CD4-positive, alpha-beta T cell (primary cell): ENCODE results near the gene HDGFL1. TPM values are rescaled to one million over a fixed set of nuclear protein-coding genes. Genes with fewer than 3 reads are reported as not detected.

Experiments
- ATAC-seq: fragments of 200-7000 bp; cut with Tn5 transposase; one replicate; pipeline ENCODE4 v1.10.0; 2022; ENCODE audit warnings: mild to moderate bottlenecking; ENCODE audit not compliant: poor library complexity
- CTCF ChIA-PET: fragments of 350-600 bp; sonication (Branson Sonifier 250); formaldehyde crosslinking; loops from one replicate; lab custom pipeline; 2021; ENCODE audit warnings: antibody characterized with exemption, inconsistent platforms; lab: Charles Lee
- POLR2A ChIA-PET: fragments of 350-600 bp; sonication (Branson Sonifier 250); formaldehyde crosslinking; loops from one replicate; lab custom pipeline; 2021; ENCODE audit warnings: antibody characterized with exemption, inconsistent platforms; lab: Charles Lee
- DNase-seq, 14 experiments: peaks; one replicate each; pipeline ENCODE4 v3.0.0-alpha.2; 2013 to 2020; ENCODE audit warnings: mixed read lengths in 2 of 14
- H3K27ac ChIP-seq, 2 donors: one replicate each; pipeline versions ENCODE4 v1.5.1 to v1.7.0; 2013; ENCODE audit warnings: low read length in 2 of 2, low read depth in 1 of 2, mild to moderate bottlenecking in 1 of 2
- H3K27me3 ChIP-seq, 2 experiments: 1 replicate in 1 of 2; 2 replicates in 1 of 2; pipeline versions ENCODE4 v1.6.1 to v1.7.0; 2013; ENCODE audit warnings: low read length in 2 of 2, control low read depth in 1 of 2, mild to moderate bottlenecking in 1 of 2, moderate library complexity in 1 of 2; ENCODE audit not compliant: insufficient read depth in 2 of 2, control insufficient read depth in 1 of 2
- H3K36me3 ChIP-seq: one replicate; pipeline ENCODE4 v1.6.1; 2013; ENCODE audit warnings: low read length, control low read depth; ENCODE audit not compliant: insufficient read depth
- H3K4me1 ChIP-seq: one replicate; pipeline ENCODE4 v1.6.1; 2013; ENCODE audit warnings: low read length, control low read depth; ENCODE audit not compliant: insufficient read depth
- H3K4me3 ChIP-seq: one replicate; pipeline ENCODE4 v1.5.1; 2013; ENCODE audit warnings: mild to moderate bottlenecking, low read length, moderate library complexity
- H3K9me3 ChIP-seq, 2 experiments: 1 replicate in 1 of 2; 2 replicates in 1 of 2; pipeline versions ENCODE4 v1.6.1 to v1.7.0; 2013; ENCODE audit warnings: low read length in 2 of 2, mild to moderate bottlenecking in 2 of 2, control low read depth in 1 of 2, moderate library complexity in 1 of 2; ENCODE audit not compliant: control insufficient read depth in 1 of 2, insufficient read depth in 1 of 2
- H3K27ac Mint-ChIP-seq: one replicate; pipeline ENCODE4 v1.8.0; 2020; ENCODE audit warnings: mixed read lengths
- H3K27me3 Mint-ChIP-seq: one replicate; pipeline ENCODE4 v1.8.0; 2021; ENCODE audit warnings: mixed read lengths
- H3K36me3 Mint-ChIP-seq: one replicate; pipeline ENCODE4 v1.8.0; 2021; ENCODE audit warnings: low read depth, mixed read lengths
- H3K4me1 Mint-ChIP-seq: one replicate; pipeline ENCODE4 v1.8.0; 2021; ENCODE audit warnings: low read depth, mixed read lengths
- H3K4me3 Mint-ChIP-seq: one replicate; pipeline ENCODE4 v1.8.0; 2020; ENCODE audit warnings: mild to moderate bottlenecking, mixed read lengths
- H3K9me3 Mint-ChIP-seq: one replicate; pipeline ENCODE4 v1.8.0; 2020; ENCODE audit warnings: mixed read lengths
- CTCF ChIP-seq: fragments of 200-600 bp; IDR thresholded peaks from one replicate; pipeline ENCODE4 v1.8.0; 2022; ENCODE audit warnings: antibody characterized with exemption, mild to moderate bottlenecking
- intact Hi-C, 2 experiments: fragments of 100-400 bp; cut with DNase I in 1 of 2; cut with micrococcal nuclease in 1 of 2; formaldehyde crosslinking; loops; one replicate each; pipeline versions ENCODE4 v1.15.1 to v1.9.0; 2023 to 2025; cut with DNase I, micrococcal nuclease
- total RNA-seq, 174 experiments: library from RNA in 2 of 174; stranded (reverse) in 2 of 174; gene quantifications; one replicate each; pipeline ENCODE4 v1.2.3 and lab custom pipeline; 2021 to 2026

The HDGFL1 gene
- total RNA-seq, 2 experiments from 2014 or later: not detected

DNA sequence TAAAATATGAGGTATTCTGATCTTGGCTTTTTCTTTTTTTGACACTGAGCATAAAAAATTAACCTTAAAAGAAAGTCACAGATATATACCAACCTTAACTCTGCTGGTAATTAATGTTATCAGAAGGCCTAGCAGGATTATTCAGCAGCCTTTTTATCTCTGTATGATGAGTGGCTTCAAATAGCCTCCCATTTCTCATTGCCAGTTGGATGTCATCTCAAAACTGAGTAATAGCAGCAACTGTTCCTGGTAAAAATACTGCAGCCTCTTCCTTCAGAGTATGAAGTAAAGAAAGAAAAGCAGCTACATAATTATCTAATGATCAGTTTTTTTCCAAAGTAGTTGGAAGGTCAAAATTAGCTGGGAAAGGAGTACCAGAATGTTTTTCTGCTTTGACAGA, 24.9 kb upstream of the HDGFL1 start:
- no peaks in the 10 kb centered on the region for H3K27me3 ChIP-seq
- Mint-ChIP-seq H3K36me3 (no peaks in the 10 kb centered on the region), H3K9me3 (no peaks in the 10 kb centered on the region), H3K27me3 (no peaks in the 10 kb centered on the region), H3K4me3 (no peak overlapping the region), H3K4me1 (no peaks in the 10 kb centered on the region), H3K27ac (no peak overlapping the region)
- intact Hi-C loops: no loop called here
- H3K36me3 ChIP-seq: no peaks in the 10 kb centered on the region
- POLR2A ChIA-PET: interaction anchor here (0.6 kb wide), 1 partner anchor 57 kb away, joined by 3 read pairs; no protein-coding TSS in a partner anchor
- no peak for TF ChIP-seq CTCF
- H3K9me3 ChIP-seq: no peaks in the 10 kb centered on the region
- H3K4me1 ChIP-seq: no peaks in the 10 kb centered on the region
- H3K4me3 ChIP-seq: no peak overlapping the region
- H3K27ac ChIP-seq: no peak overlapping the region
- ATAC-seq (no peak), DNase-seq (no peak)
- CTCF ChIA-PET: no interaction called here

DNA sequence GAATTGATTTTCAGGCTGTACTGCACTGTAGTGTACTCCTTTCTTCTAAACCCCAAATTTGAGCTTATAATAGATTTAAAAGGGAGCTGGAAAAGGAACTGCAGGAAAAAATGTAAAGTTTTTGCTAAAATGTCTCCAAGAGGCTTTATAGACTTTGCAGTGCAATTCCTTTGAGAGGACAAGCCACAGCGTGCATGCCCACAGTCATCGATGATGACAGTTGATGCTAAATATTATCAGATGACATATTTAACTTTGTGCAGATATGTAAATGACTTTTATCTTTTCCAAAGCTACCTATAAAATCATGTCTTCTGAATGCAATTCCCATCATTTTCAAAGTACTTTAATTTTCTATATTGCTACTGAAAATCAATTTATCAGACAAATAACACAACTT, 24.3 kb upstream of the HDGFL1 start:
- H3K4me3 Mint-ChIP-seq: no peak overlapping the region
- Histone ChIP-seq H3K27me3 (no peaks in the 10 kb centered on the region), H3K4me1 (no peaks in the 10 kb centered on the region), H3K4me3 (no peak overlapping the region), H3K27ac (no peak overlapping the region), H3K36me3 (no peaks in the 10 kb centered on the region), H3K9me3 (no peaks in the 10 kb centered on the region)
- H3K36me3 Mint-ChIP-seq: no peaks in the 10 kb centered on the region
- ChIA-PET CTCF (no interaction called here), POLR2A (interaction anchor here (0.6 kb wide), 1 partner anchor 57 kb away, joined by 3 read pairs; no protein-coding TSS in a partner anchor)
- ATAC-seq (no peak), DNase-seq (no peak)
- H3K27ac Mint-ChIP-seq: no peak overlapping the region
- no peaks in the 10 kb centered on the region for H3K4me1 Mint-ChIP-seq
- H3K9me3 Mint-ChIP-seq: no peaks in the 10 kb centered on the region
- TF ChIP-seq CTCF: no peak
- no peaks in the 10 kb centered on the region for H3K27me3 Mint-ChIP-seq
- intact Hi-C loops: no loop called here

- CTCF ChIA-PET: no interaction called here
- H3K36me3 ChIP-seq: no peaks in the 10 kb centered on the region
- Mint-ChIP-seq H3K9me3 (no peaks in the 10 kb centered on the region), H3K27ac (no peak overlapping the region), H3K4me3 (no peak overlapping the region), H3K36me3 (no peaks in the 10 kb centered on the region), H3K4me1 (no peaks in the 10 kb centered on the region), H3K27me3 (no peaks in the 10 kb centered on the region)
- no peak for TF ChIP-seq CTCF
- H3K4me1 ChIP-seq: no peaks in the 10 kb centered on the region
- no peaks in the 10 kb centered on the region for H3K9me3 ChIP-seq
- H3K27ac ChIP-seq: no peak overlapping the region
- H3K27me3 ChIP-seq: no peaks in the 10 kb centered on the region
- no peak overlapping the region for H3K4me3 ChIP-seq
- intact Hi-C loops: no loop called here
- POLR2A ChIA-PET: no interaction called here
- ATAC-seq (no peak), DNase-seq (no peak)
Observed at GRCh38 chr6:22546236-22546635, 23.1 kb upstream of the HDGFL1 start.
